ENCODE data around the gene SOX15.
A peak's percentile ranks its signal among the peaks of the same experiment; 100 is the strongest.

The SOX15 gene

GRCh38 chr17:7556627-7557026 lies 33.3 kb downstream of the SOX15 start:
- DNase-seq: no peak

- no peak for DNase-seq
These were observed 34.5 kb downstream of the SOX15 start for GRCh38 chr17:7555320-7555948.

GRCh38 chr17:7553356-7553755 lies 36.5 kb downstream of the SOX15 start:
- no peak for DNase-seq

GRCh38 chr17:7552621-7553051 lies 37.3 kb downstream of the SOX15 start:
- DNase-seq: no peak

- DNase-seq: no peak
These were observed 38.5 kb downstream of the SOX15 start for GRCh38 chr17:7551396-7551795.

- DNase-seq: no peak
These were observed 39.5 kb downstream of the SOX15 start for GRCh38 chr17:7550344-7550743.

- peak; percentile 16 for DNase-seq
These were observed 40.4 kb downstream of the SOX15 start for GRCh38 chr17:7549401-7550055.

GRCh38 chr17:7548585-7549400 lies 41.1 kb downstream of the SOX15 start, which contains the start of gene TNFSF12:
TSS of gene TNFSF12 (plus strand) at chr17:7549058. CDS start at chr17:7549154, 96 bp downstream.
- DNase-seq: peak; percentile 53

GRCh38 chr17:7544911-7545310 lies 45.0 kb downstream of the SOX15 start:
- no peak for DNase-seq

- DNase-seq: no peak
These were observed 48.7 kb downstream of the SOX15 start for GRCh38 chr17:7541074-7541621.

- DNase-seq: no peak
These were observed 50.9 kb downstream of the SOX15 start for GRCh38 chr17:7538891-7539545.
